MM.1S (cell line): ENCODE data around the gene RPS6KA2.
"Not testable (repeated sequence)": the region's sequence is repeated elsewhere in the genome, so short reads cannot be mapped to it uniquely, and the experiment has no call there.

ENCODE experiments used
- DNase-seq: peaks from one replicate; pipeline ENCODE4 v3.0.0-alpha.2; 2015
- H2AFZ ChIP-seq: fragments of 300-600 bp; sonication (generic); 2 replicates; pipeline ENCODE4 v1.6.0; 2016; ENCODE audit warnings: antibody characterized with exemption, low read length
- H3F3A ChIP-seq: fragments of 300-600 bp; sonication (generic); 2 replicates; pipeline ENCODE4 v1.6.1; 2016; ENCODE audit warnings: mild to moderate bottlenecking, antibody characterized with exemption, low read length, moderate library complexity, mixed read lengths; ENCODE audit not compliant: insufficient read depth
- H3K27ac ChIP-seq: fragments of 300-600 bp; sonication (generic); 2 replicates; pipeline ENCODE4 v1.5.1; 2016; ENCODE audit warnings: mild to moderate bottlenecking, low read length
- H3K27me3 ChIP-seq: fragments of 300-600 bp; sonication (generic); replicated peaks from 2 replicates; pipeline ENCODE4 v1.6.0; 2016; ENCODE audit warnings: low read length; ENCODE audit not compliant: insufficient read depth
- H3K36me3 ChIP-seq: fragments of 300-600 bp; sonication (generic); replicated peaks from 2 replicates; pipeline ENCODE4 v1.6.1; 2016; ENCODE audit warnings: mild to moderate bottlenecking, low read length, mixed read lengths; ENCODE audit not compliant: insufficient read depth
- H3K4me1 ChIP-seq: fragments of 300-600 bp; sonication (generic); 2 replicates; pipeline ENCODE4 v1.6.1; 2016; ENCODE audit warnings: low read length, mixed read lengths
- H3K4me2 ChIP-seq: fragments of 300-600 bp; sonication (generic); 2 replicates; pipeline ENCODE4 v1.6.0; 2016; ENCODE audit warnings: low read depth, low read length
- H3K4me3 ChIP-seq: fragments of 300-600 bp; sonication (generic); 2 replicates; pipeline ENCODE4 v1.5.1; 2016; ENCODE audit warnings: low read length, mixed read lengths
- H3K79me2 ChIP-seq: fragments of 300-600 bp; sonication (generic); 2 replicates; pipeline ENCODE4 v1.6.1; 2016; ENCODE audit warnings: mixed run types, low read length, mixed read lengths
- H3K9ac ChIP-seq: fragments of 300-600 bp; sonication (generic); 2 replicates; pipeline ENCODE4 v1.6.1; 2016; ENCODE audit warnings: low read length, mixed read lengths
- H3K9me2 ChIP-seq: fragments of 300-600 bp; sonication (generic); replicated peaks from 2 replicates; pipeline ENCODE4 v1.6.1; 2016; ENCODE audit warnings: mild to moderate bottlenecking, low read length, mixed read lengths; ENCODE audit not compliant: insufficient read depth
- H3K9me3 ChIP-seq: fragments of 300-600 bp; sonication (generic); replicated peaks from 2 replicates; pipeline ENCODE4 v1.6.1; 2016; ENCODE audit warnings: mild to moderate bottlenecking, low read length, mixed read lengths; ENCODE audit not compliant: insufficient read depth
- H4K20me1 ChIP-seq: fragments of 300-600 bp; sonication (generic); 2 replicates; pipeline ENCODE4 v1.6.1; 2016; ENCODE audit warnings: mild to moderate bottlenecking, low read length, moderate library complexity, mixed read lengths; ENCODE audit not compliant: insufficient read depth
- CTCF ChIP-seq: fragments of 300-600 bp; sonication (generic); IDR thresholded peaks from 2 replicates; pipeline ENCODE4 v1.5.1; 2016; ENCODE audit warnings: antibody characterized with exemption, low read length, mixed read lengths
- EZH2 ChIP-seq: fragments of 300-600 bp; sonication (generic); optimal IDR thresholded peaks from 2 replicates; pipeline ENCODE3; 2017; ENCODE audit warnings: low read depth, mild to moderate bottlenecking, antibody characterized with exemption, low read length, mixed read lengths
- EZH2phosphoT487 ChIP-seq: fragments of 300-600 bp; sonication (generic); IDR thresholded peaks from 2 replicates; pipeline ENCODE4 v1.6.1; 2018; ENCODE audit warnings: antibody characterized with exemption, low read length

The RPS6KA2 gene

DNA sequence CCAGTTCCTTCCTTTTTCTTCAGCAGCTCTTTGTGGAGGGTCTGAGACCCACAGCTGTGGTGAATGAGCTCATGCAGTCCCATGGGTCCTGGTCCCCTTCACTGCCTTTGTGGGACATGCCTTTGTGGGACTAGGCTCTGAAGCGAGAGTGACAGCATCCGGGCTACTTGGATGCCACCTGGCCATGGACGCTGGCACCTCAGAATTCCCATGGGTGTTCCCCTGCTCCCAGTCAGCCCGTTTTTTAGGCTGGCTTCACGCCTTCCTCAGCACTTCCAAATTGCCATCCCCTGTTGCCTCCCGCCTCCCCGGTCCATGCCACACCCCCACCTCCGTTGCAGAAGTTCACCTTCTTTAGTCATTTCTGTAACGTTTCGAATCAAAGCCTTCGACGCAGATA is 85.7 kb downstream of the RPS6KA2 start:
- H3K9me2 ChIP-seq = no peaks in the 10 kb centered on the region
- H3K9ac ChIP-seq = no peak overlapping the region
- H3K9me3 ChIP-seq = no peaks in the 10 kb centered on the region
- H3K27me3 ChIP-seq = no peaks in the 10 kb centered on the region
- H3K4me2 ChIP-seq = no peak overlapping the region
- H3K36me3 ChIP-seq = no peaks in the 10 kb centered on the region
- H3K4me1 ChIP-seq = no peaks in the 10 kb centered on the region
- H3K79me2 ChIP-seq = no peaks in the 10 kb centered on the region
- DNase-seq = no peak
- TF ChIP-seq EZH2phosphoT487 (no peak), CTCF (no peak), EZH2 (no peak)
- no peaks in the 10 kb centered on the region for H3F3A ChIP-seq
- H4K20me1 ChIP-seq = no peaks in the 10 kb centered on the region
- no peak overlapping the region for H3K27ac ChIP-seq
- H3K4me3 ChIP-seq = no peak overlapping the region
- H2AFZ ChIP-seq = no peak overlapping the region

DNA sequence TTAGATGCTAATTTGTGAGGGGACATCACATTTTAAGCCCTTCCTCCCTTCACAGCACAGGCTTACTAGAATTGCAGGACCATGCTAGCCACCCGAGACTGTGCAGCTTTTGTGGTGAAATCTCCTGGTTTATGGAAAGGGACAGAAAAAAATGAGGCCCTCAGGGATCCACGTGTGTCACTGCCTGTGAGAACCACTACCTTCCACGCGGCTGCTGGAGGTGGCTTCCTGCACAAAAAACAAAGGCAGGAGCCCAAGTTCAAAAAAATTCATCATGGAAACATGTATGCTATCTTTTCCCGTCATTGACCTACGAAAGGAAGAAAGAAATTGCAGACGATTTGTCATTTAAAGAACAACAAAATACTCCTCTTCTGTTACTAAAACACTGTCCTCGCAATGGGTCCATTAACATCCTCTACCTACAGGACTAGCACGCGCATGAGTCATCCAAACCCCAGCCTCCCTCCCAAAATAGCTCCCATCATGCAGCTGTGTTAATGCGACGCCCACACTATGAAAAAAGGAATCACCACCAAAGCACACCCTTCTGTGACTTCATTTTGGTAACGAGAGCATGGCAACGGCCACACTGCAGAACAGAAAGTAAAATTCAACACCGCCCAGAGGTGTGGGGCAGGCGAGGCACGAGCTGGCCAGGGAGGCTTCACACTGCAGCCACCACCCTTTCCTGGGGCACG is 86.3 kb downstream of the RPS6KA2 start:
- Histone ChIP-seq H3K9me2 (no peaks in the 10 kb centered on the region), H3K4me1 (no peaks in the 10 kb centered on the region), H3K9ac (no peak overlapping the region), H3K9me3 (no peaks in the 10 kb centered on the region), H3K27me3 (no peaks in the 10 kb centered on the region), H2AFZ (no peak overlapping the region), H3K4me2 (no peak overlapping the region), H3K4me3 (no peak overlapping the region), H3K36me3 (no peaks in the 10 kb centered on the region), H3K79me2 (no peaks in the 10 kb centered on the region), H4K20me1 (no peaks in the 10 kb centered on the region), H3F3A (no peaks in the 10 kb centered on the region), H3K27ac (no peak overlapping the region)
- TF ChIP-seq EZH2phosphoT487 = no peak
- no peak for TF ChIP-seq CTCF
- no peak for TF ChIP-seq EZH2
- no peak for DNase-seq

- Histone ChIP-seq H3K4me3 (no peak overlapping the region), H2AFZ (no peak overlapping the region), H3F3A (no peaks in the 10 kb centered on the region), H3K36me3 (no peaks in the 10 kb centered on the region), H3K27ac (no peak overlapping the region), H3K4me1 (no peaks in the 10 kb centered on the region), H4K20me1 (no peaks in the 10 kb centered on the region), H3K9me3 (no peaks in the 10 kb centered on the region), H3K9me2 (no peaks in the 10 kb centered on the region), H3K79me2 (no peaks in the 10 kb centered on the region), H3K27me3 (no peaks in the 10 kb centered on the region), H3K4me2 (no peak overlapping the region), H3K9ac (no peak overlapping the region)
- no peak for DNase-seq
- TF ChIP-seq CTCF = no peak
- TF ChIP-seq EZH2phosphoT487 = no peak
- no peak for TF ChIP-seq EZH2
These were observed 87.5 kb downstream of the RPS6KA2 start for GRCh38 chr6:166539543-166539942.

GRCh38 chr6:166539011-166539385 is 88.1 kb downstream of the RPS6KA2 start:
- not testable (repeated sequence) for H2AFZ ChIP-seq, H3K79me2 ChIP-seq, H3K36me3 ChIP-seq, H3K9me2 ChIP-seq, H3F3A ChIP-seq, H3K9me3 ChIP-seq, H3K4me1 ChIP-seq, DNase-seq, H3K27ac ChIP-seq, H3K27me3 ChIP-seq, H3K4me3 ChIP-seq, H3K9ac ChIP-seq, H4K20me1 ChIP-seq, H3K4me2 ChIP-seq
